ENCODE data around the gene TTC39A. TPM values are rescaled to one million over a fixed set of nuclear protein-coding genes. Genes with fewer than 3 reads are reported as not detected.

Gene TTC39A
- total and polyA plus RNA-seq, 11 donors, result 8.4 to 29.2 (median 23.2) TPM

GRCh38 chr1:51341876-51342496, 11.6 kb upstream of the TTC39A start:
- Histone ChIP-seq H3K27me3 (peaks cover 7 to 34% (median 26%) of the 10 kb centered on the region in 9 donors), H3K4me3 (no peak overlapping the region), H3K36me3 (no peaks in the 10 kb centered on the region), H3K27ac (no peak overlapping the region), H3K9me3 (no peaks in the 10 kb centered on the region), H3K4me1 (peaks cover 0 to 11% (median 3%) of the 10 kb centered on the region in 12 donors)
- TF ChIP-seq POLR2A (IDR thresholded peaks at IDR 0.05), result no peak
- TF ChIP-seq CTCF (IDR thresholded peaks at IDR 0.05), result no peak
- WGBS, 4 donors, result 87 to 90% (median 89%) methylated on average over 4 of the region's 4 CpGs
- DNase-seq (no peak), ATAC-seq (no peak)
- intact Hi-C loops (cut with DNase I), result loop anchor here in 1 of 10 donors (10.0 kb wide), 1 partner anchor 193 kb away; no protein-coding TSS in a partner anchor

- no peak for ATAC-seq
- 91 to 98% (median 95%) methylated on average over 6 of the region's 6 CpGs for WGBS, 4 donors
- no peak for DNase-seq
- H3K4me1 ChIP-seq, result peaks cover 0 to 9% (median 3%) of the 10 kb centered on the region in 12 donors
- no peaks in the 10 kb centered on the region for H3K36me3 ChIP-seq
- H3K9me3 ChIP-seq, result no peaks in the 10 kb centered on the region
- intact Hi-C loops (cut with DNase I), result loop anchor here in 1 of 10 donors (10.0 kb wide), 1 partner anchor 194 kb away; no protein-coding TSS in a partner anchor
- H3K4me3 ChIP-seq, result no peak overlapping the region
- no peak overlapping the region for H3K27ac ChIP-seq
- TF ChIP-seq CTCF (IDR thresholded peaks at IDR 0.05), result no peak
- no peak for TF ChIP-seq POLR2A (IDR thresholded peaks at IDR 0.05)
- H3K27me3 ChIP-seq, result peaks cover 7 to 27% (median 22%) of the 10 kb centered on the region in 9 donors
Measured at GRCh38 chr1:51340380-51340779, 10.0 kb upstream of the TTC39A start.

- Histone ChIP-seq H3K4me3 (no peak overlapping the region), H3K27ac (no peak overlapping the region), H3K9me3 (no peaks in the 10 kb centered on the region), H3K27me3 (no peaks in the 10 kb centered on the region), H3K36me3 (no peaks in the 10 kb centered on the region), H3K4me1 (peaks cover 0 to 4% (median 0%) of the 10 kb centered on the region in 12 donors)
- TF ChIP-seq CTCF (IDR thresholded peaks at IDR 0.05), result no peak
- no peak for TF ChIP-seq POLR2A (IDR thresholded peaks at IDR 0.05)
- DNase-seq (no peak), ATAC-seq (no peak)
- intact Hi-C loops (cut with DNase I), result no loop called here
- 88 to 93% (median 92%) methylated on average over 4 of the region's 4 CpGs for WGBS, 4 donors
Measured at GRCh38 chr1:51336711-51337110, 6.3 kb upstream of the TTC39A start.

- peaks cover 0 to 3% (median 0%) of the 10 kb centered on the region in 9 donors for H3K27me3 ChIP-seq
- no peaks in the 10 kb centered on the region for H3K36me3 ChIP-seq
- WGBS, 4 donors, result 94 to 99% (median 96%) methylated on average over 3 of the region's 3 CpGs
- H3K27ac ChIP-seq, result no peak overlapping the region
- DNase-seq (no peak), ATAC-seq (no peak)
- intact Hi-C loops (cut with DNase I), result no loop called here
- H3K9me3 ChIP-seq, result no peaks in the 10 kb centered on the region
- H3K4me3 ChIP-seq, result no peak overlapping the region
- H3K4me1 ChIP-seq, result peaks cover 0 to 10% (median 5%) of the 10 kb centered on the region in 12 donors
- TF ChIP-seq CTCF (IDR thresholded peaks at IDR 0.05), result no peak
- TF ChIP-seq POLR2A (IDR thresholded peaks at IDR 0.05), result no peak
Measured at GRCh38 chr1:51336004-51336403, 5.6 kb upstream of the TTC39A start.
